22Rv1 (cell line): ENCODE measurements around the gene S100G.

ENCODE experiments used
- CTCF ChIP-seq: fragments of 450-650 bp; IDR thresholded peaks from 2 replicates; pipeline ENCODE4 v1.5.1; 2017; ENCODE audit warnings: mild to moderate bottlenecking
- ZFX ChIP-seq: fragments of 450-650 bp; IDR thresholded peaks from 2 replicates; pipeline ENCODE4 v1.6.1; 2017; ENCODE audit warnings: antibody characterized with exemption, borderline replicate concordance

GRCh38 chrX:16618422-16618821 lies 31.5 kb upstream of the S100G start:
- TF ChIP-seq CTCF (no peak), ZFX (no peak)
